ENCODE results near the gene CAVIN3. TPM values are rescaled to one million over a fixed set of nuclear protein-coding genes. Genes with fewer than 3 reads are reported as not detected.

Gene CAVIN3
- total RNA-seq: 133 and 181 TPM in 2 replicates

GRCh38 chr11:6320411-6321155 is at the start of gene CAVIN3:
Gene CAVIN3 (minus strand): TSS chr11:6320501. CDS start chr11:6320476, 25 bp downstream.

Other genes with a start within 250 kb of the CAVIN3 start
- gene OR56B4, start 212.8 kb downstream of the CAVIN3 start, total RNA-seq: not detected in 2 replicates
- not detected in 2 replicates for gene OR52B2, start 150.2 kb downstream of the CAVIN3 start, total RNA-seq
- not detected in 2 replicates for gene OR52W1, start 121.3 kb downstream of the CAVIN3 start, total RNA-seq
- gene C11orf42, start 114.9 kb downstream of the CAVIN3 start, total RNA-seq: not detected in 2 replicates
- 6.0 and 6.3 TPM in 2 replicates for gene FHIP1B, start 85.9 kb downstream of the CAVIN3 start, total RNA-seq
- 0.09 and 0.16 TPM in 2 replicates for gene CNGA4, start 81.4 kb downstream of the CAVIN3 start, total RNA-seq
- gene CCKBR, start 60.7 kb downstream of the CAVIN3 start, total RNA-seq: 0.09 TPM in 1 of 2 replicates, not detected in the other
- 40.0 and 41.3 TPM in 2 replicates for gene SMPD1, start 70.0 kb upstream of the CAVIN3 start, total RNA-seq
- gene APBB1, start 98.6 kb upstream of the CAVIN3 start, total RNA-seq: 53.4 and 69.9 TPM in 2 replicates
- 0.63 and 0.77 TPM in 2 replicates for gene HPX, start 120.5 kb upstream of the CAVIN3 start, total RNA-seq
- 27.4 and 42.2 TPM in 2 replicates for gene TRIM3, start 153.4 kb upstream of the CAVIN3 start, total RNA-seq
- gene ARFIP2, start 160.8 kb upstream of the CAVIN3 start, total RNA-seq: 40.8 and 48.5 TPM in 2 replicates
- gene TIMM10B, start 161.0 kb upstream of the CAVIN3 start, total RNA-seq: 30.8 and 31.7 TPM in 2 replicates
- gene DNHD1, start 176.8 kb upstream of the CAVIN3 start, total RNA-seq: 6.1 and 6.4 TPM in 2 replicates